ENCODE results near the gene SPRR4.

SPRR4 gene

DNA sequence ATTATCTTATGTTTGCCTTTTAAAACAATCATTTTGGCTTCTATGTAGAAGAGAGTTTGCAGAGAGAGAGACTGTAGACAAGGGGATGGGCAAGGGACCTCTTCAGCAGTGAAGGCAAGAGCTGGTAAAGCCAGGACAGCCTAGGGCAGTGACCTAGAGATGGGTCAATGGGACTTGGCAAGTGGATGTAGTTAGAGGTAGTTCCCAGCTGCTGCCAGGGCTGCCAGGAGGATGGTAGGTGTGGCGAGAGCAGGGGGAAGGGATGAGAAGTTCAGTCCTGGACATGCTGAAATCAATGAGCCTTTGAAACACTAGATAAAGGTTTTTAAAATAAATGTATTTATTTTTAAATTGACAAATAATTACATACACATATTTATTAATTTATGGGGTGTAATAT, 29.8 kb upstream of the SPRR4 start:
- no peaks in the 10 kb centered on the region for H3K27me3 ChIP-seq
- TF ChIP-seq, protein P1, sequence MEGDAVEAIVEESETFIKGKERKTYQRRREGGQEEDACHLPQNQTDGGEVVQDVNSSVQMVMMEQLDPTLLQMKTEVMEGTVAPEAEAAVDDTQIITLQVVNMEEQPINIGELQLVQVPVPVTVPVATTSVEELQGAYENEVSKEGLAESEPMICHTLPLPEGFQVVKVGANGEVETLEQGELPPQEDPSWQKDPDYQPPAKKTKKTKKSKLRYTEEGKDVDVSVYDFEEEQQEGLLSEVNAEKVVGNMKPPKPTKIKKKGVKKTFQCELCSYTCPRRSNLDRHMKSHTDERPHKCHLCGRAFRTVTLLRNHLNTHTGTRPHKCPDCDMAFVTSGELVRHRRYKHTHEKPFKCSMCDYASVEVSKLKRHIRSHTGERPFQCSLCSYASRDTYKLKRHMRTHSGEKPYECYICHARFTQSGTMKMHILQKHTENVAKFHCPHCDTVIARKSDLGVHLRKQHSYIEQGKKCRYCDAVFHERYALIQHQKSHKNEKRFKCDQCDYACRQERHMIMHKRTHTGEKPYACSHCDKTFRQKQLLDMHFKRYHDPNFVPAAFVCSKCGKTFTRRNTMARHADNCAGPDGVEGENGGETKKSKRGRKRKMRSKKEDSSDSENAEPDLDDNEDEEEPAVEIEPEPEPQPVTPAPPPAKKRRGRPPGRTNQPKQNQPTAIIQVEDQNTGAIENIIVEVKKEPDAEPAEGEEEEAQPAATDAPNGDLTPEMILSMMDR (IDR thresholded peaks at IDR 0.05; ENCODE audit: low read depth, low read length), result no peak
- DNase-seq, result no peak
- H3K36me3 ChIP-seq, result no peaks in the 10 kb centered on the region
- no peak overlapping the region for H3K4me3 ChIP-seq (ENCODE audit: low read depth, low read length)
- H3K9me3 ChIP-seq, result no peaks in the 10 kb centered on the region
- no peaks in the 10 kb centered on the region for H3K4me1 ChIP-seq

DNA sequence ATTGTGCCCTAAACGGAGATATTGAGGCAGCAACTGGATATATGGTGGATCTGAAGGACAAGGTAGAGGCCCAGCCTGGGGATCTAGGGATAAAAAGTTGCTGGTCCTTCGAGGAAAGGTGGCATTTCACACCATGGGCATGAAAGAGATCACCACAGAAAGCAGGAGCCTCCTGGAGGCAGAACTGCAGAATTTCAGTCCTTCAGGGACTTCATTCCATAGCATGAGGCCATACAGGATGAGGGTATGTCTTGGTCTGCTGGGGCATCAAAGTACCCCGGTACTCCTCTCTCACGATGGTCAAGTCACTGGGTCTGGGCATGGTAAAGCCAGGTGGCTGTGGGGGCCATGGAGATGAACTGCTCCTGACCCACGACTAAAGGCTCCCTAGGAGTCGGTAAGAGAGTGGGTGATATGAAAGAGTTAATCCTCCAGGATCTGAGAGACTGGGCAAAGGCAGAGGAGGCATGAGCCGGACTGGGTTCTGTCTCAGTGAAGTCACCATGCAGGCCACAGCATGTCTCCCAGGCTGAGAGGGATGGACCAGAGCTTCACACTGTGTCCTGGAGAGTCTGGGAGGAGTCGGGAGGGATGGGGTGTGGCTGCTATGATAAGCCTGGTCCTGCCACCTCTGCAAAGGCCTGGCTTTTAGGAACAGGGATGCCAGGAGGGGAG, 29.3 kb upstream of the SPRR4 start:
- DNase-seq, result no peak
- H3K4me3 ChIP-seq (ENCODE audit: low read depth, low read length), result no peak overlapping the region
- H3K9me3 ChIP-seq, result no peaks in the 10 kb centered on the region
- H3K4me1 ChIP-seq, result no peaks in the 10 kb centered on the region
- TF ChIP-seq, protein P1 (IDR thresholded peaks at IDR 0.05; ENCODE audit: low read depth, low read length), result no peak
- no peaks in the 10 kb centered on the region for H3K36me3 ChIP-seq
- no peaks in the 10 kb centered on the region for H3K27me3 ChIP-seq

DNA sequence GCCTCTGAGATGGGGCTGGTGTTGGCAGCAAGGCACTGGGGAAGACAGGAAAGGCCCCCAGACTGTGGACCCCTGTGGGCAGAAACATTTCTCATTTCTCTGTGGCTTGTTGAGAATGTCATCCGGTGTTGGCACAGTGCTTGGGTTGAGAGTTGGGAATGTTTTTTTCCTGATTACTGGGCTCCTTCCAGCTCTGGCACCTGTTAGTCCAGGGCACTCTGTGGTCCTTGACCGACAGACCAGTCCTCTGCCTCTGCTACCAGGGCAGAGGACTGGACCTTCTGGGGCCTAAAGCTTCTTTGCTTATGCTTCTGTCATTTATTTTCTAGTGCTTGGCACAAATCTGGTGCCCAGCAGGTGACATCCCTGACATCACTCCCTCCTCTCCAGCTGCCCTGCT, 28.3 kb upstream of the SPRR4 start:
- TF ChIP-seq, protein P1 (IDR thresholded peaks at IDR 0.05; ENCODE audit: low read depth, low read length), result no peak
- no peaks in the 10 kb centered on the region for H3K27me3 ChIP-seq
- no peaks in the 10 kb centered on the region for H3K9me3 ChIP-seq
- DNase-seq, result no peak
- H3K4me1 ChIP-seq, result no peaks in the 10 kb centered on the region
- no peaks in the 10 kb centered on the region for H3K36me3 ChIP-seq
- H3K4me3 ChIP-seq (ENCODE audit: low read depth, low read length), result no peak overlapping the region

DNA sequence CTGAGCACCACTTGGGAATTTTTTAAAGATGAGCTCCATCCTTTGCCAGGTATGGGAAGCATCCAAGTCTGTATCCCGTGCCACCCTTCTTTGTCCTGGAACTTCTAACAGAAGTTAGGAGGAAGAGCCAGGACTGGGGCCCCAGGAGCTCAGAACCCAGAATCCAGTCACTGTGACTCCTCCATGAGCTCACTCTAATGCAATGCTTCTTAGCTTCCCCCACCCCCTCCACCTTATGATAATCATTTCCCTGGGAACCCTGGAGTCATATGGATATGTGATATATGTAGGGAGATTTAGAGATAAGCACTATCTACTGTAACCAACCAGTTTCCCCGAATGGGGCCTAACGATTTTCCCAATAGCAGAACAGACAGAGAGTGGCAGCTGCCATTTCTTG, 24.2 kb upstream of the SPRR4 start:
- no peaks in the 10 kb centered on the region for H3K36me3 ChIP-seq
- H3K4me1 ChIP-seq, result no peaks in the 10 kb centered on the region
- H3K27me3 ChIP-seq, result no peaks in the 10 kb centered on the region
- H3K9me3 ChIP-seq, result no peaks in the 10 kb centered on the region
- TF ChIP-seq, protein P1 (IDR thresholded peaks at IDR 0.05; ENCODE audit: low read depth, low read length), result no peak
- DNase-seq, result no peak
- no peak overlapping the region for H3K4me3 ChIP-seq (ENCODE audit: low read depth, low read length)

DNA sequence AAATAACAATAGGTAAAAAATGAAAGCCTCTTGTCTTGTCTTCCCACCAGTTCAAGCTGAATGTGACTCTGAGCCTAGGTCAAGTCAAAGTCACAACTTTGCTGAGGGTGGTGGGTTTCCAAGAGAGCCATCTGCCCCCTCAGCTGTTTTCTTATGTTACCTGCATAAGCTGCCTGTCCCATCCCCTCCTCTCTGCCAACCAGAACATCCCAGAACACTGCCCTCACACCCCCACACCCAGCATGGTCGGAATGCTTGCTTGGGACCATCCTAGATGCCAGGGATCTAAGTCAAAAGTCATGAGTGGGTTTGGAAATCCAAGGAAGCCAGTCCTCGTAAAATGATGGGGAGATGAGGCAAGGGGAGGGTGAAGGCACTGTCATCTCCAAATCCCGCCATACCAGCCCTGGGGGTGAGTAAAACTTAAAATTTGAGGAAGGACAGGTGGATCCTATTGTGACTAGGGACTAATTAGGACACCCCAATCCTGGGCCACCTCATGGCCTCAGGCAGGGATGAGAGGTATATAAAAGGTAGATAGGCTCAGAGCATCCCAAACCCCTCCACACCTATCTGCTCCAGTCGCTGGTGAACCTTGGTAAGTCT, 23.7 kb upstream of the SPRR4 start, which contains the start of gene SPRR5:
Gene SPRR5, plus strand, starts transcription at position 556 of the 606 bp plus-strand sequence. CDS start 1,349 bp downstream, outside the sequence.
- no peaks in the 10 kb centered on the region for H3K36me3 ChIP-seq
- DNase-seq, result no peak
- no peak within 1 kb of the TSS for H3K4me3 ChIP-seq (ENCODE audit: low read depth, low read length)
- no peaks in the 10 kb centered on the region for H3K27me3 ChIP-seq
- H3K9me3 ChIP-seq, result no peaks in the 10 kb centered on the region
- TF ChIP-seq, protein P1 (IDR thresholded peaks at IDR 0.05; ENCODE audit: low read depth, low read length), result no peak
- no peaks in the 10 kb centered on the region for H3K4me1 ChIP-seq

DNA sequence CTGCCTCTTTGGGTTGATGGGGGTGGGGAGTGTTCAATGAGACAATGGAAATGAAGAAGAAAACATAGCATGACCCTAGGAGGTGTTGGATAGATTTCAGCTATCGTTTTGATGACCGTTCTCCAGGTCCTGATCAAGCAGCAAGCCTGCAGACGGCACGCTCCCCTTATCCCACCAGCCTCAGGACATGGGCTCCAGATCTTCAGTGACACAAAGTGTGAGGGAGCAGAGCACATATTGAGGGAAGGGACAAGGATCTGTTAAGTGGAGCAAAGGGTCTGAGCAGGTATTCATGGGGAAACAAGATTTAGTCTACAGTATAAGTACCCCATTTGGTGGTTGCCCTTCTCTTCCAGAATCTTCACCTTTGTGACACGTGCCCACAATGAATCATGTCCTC, 18.7 kb upstream of the SPRR4 start:
- H3K4me3 ChIP-seq (ENCODE audit: low read depth, low read length), result no peak overlapping the region
- no peaks in the 10 kb centered on the region for H3K9me3 ChIP-seq

More for the DNA sequence above, 18.7 kb upstream of the SPRR4 start:
- TF ChIP-seq, protein P1 (IDR thresholded peaks at IDR 0.05; ENCODE audit: low read depth, low read length), result no peak
- no peak for DNase-seq
- Histone ChIP-seq H3K36me3 (no peaks in the 10 kb centered on the region), H3K4me1 (no peaks in the 10 kb centered on the region), H3K27me3 (no peaks in the 10 kb centered on the region)
